GM12878 (cell line): ENCODE measurements around the gene BEST1. TPM values are rescaled to one million over a fixed set of nuclear protein-coding genes. Genes with fewer than 3 reads are reported as not detected.
A peak's percentile ranks its signal among the peaks of the same experiment; 100 is the strongest.

Experiments used
- ATAC-seq: fragments of 200-7000 bp; cut with Tn5 transposase; 3 replicates; pipeline ENCODE4 v1.9.1; 2020; ENCODE audit warnings: mild to moderate bottlenecking, moderate library complexity
- Bru-seq: library from RNA; stranded (reverse); fragments of 400-500 nt; gene quantifications from one replicate; lab custom pipeline; 2021; lab: Mats Ljungman, UMichigan
- BruChase-seq, 2 experiments: library from RNA; stranded (reverse); fragments of 400-500 nt; gene quantifications; one replicate each; lab custom pipeline; 2021; lab: Mats Ljungman, UMichigan
- BruUV-seq: library from RNA; stranded (reverse); fragments of 400-500 nt; replicated peaks from 2 replicates; lab custom pipeline; 2021; lab: Mats Ljungman, UMichigan
- CTCF ChIA-PET: fragments of 300-600 bp; sonication (Branson Sonifier 250); formaldehyde crosslinking; extraction: SDS; loops from one replicate; lab custom pipeline; 2021; ENCODE audit warnings: inconsistent platforms; lab: Yijun Ruan, JAX
- POLR2A ChIA-PET: fragments of 350-600 bp; formaldehyde crosslinking; extraction: SDS; loops from one replicate; lab custom pipeline; 2021; ENCODE audit warnings: inconsistent platforms; lab: Charles Lee
- RAD21 ChIA-PET: fragments of 300-600 bp; sonication (Branson Sonifier 250); formaldehyde crosslinking; loops from one replicate; lab custom pipeline; 2023; ENCODE audit warnings: antibody characterized with exemption; ENCODE audit not compliant: unreplicated experiment; lab: Charles Lee
- SMC1A ChIA-PET: fragments of 300-600 bp; sonication (Branson Sonifier 250); formaldehyde crosslinking; loops from one replicate; lab custom pipeline; 2023; ENCODE audit not compliant: unreplicated experiment, uncharacterized antibody; lab: Charles Lee
- DNase-seq: peaks from one replicate; pipeline ENCODE4 v3.0.0-alpha.2; 2011; ENCODE audit warnings: low read depth, low spot score
- FAIRE-seq: peaks from 3 replicates; lab custom pipeline; 2011; peaks lifted over from hg19 to GRCh38; lab: Jason Lieb, UNC
- H2AFZ ChIP-seq: 2 replicates; pipeline ENCODE4 v1.6.0; 2011; ENCODE audit warnings: low read depth, low read length, control low read depth; ENCODE audit not compliant: control insufficient read depth
- H3K27ac ChIP-seq: 2 replicates; pipeline ENCODE4 v1.5.1; 2011; ENCODE audit warnings: control low read depth; ENCODE audit not compliant: control insufficient read depth, insufficient read depth
- H3K27me3 ChIP-seq, 2 experiments: replicated peaks in 1 of 2; 2 replicates each; pipeline versions ENCODE4 v1.6.0 to v1.6.1; 2011; ENCODE audit warnings: low read length in 1 of 2; ENCODE audit not compliant: control insufficient read depth in 2 of 2, insufficient read depth in 2 of 2
- H3K36me3 ChIP-seq, 2 experiments: 2 replicates each; pipeline ENCODE4 v1.5.1; 2011; ENCODE audit warnings: low read length in 1 of 2; ENCODE audit not compliant: control insufficient read depth in 2 of 2, insufficient read depth in 2 of 2
- H3K4me1 ChIP-seq: 2 replicates; pipeline ENCODE4 v1.6.1; 2011; ENCODE audit warnings: mild to moderate bottlenecking, low read length, moderate library complexity, mixed read lengths; ENCODE audit not compliant: control insufficient read depth, insufficient read depth
- H3K4me2 ChIP-seq: 2 replicates; pipeline ENCODE4 v1.6.0; 2011; ENCODE audit warnings: control low read depth; ENCODE audit not compliant: control insufficient read depth, insufficient read depth
- H3K4me3 ChIP-seq: fragments of 200-600 bp; sonication (generic); 2 replicates; pipeline ENCODE4 v1.5.1; 2016
- H3K79me2 ChIP-seq: 2 replicates; pipeline ENCODE4 v1.6.0; 2011; ENCODE audit warnings: low read length; ENCODE audit not compliant: control insufficient read depth, insufficient read depth
- H3K9ac ChIP-seq: 2 replicates; pipeline ENCODE4 v1.8.0; 2011; ENCODE audit warnings: low read length, control low read depth, mixed read lengths; ENCODE audit not compliant: control insufficient read depth, insufficient read depth
- H3K9me3 ChIP-seq: replicated peaks from 3 replicates; pipeline ENCODE4 v1.5.1; 2011; ENCODE audit warnings: mild to moderate bottlenecking, low read length; ENCODE audit not compliant: control insufficient read depth, insufficient read depth
- H4K20me1 ChIP-seq: 2 replicates; pipeline ENCODE4 v1.6.0; 2011; ENCODE audit not compliant: control insufficient read depth, insufficient read depth
- ATF2 ChIP-seq: IDR thresholded peaks from 2 replicates; pipeline ENCODE4 v1.6.1; 2012; ENCODE audit warnings: low read length, inconsistent platforms
- BHLHE40 ChIP-seq, 2 experiments: fragments of 450-650 bp in 1 of 2; IDR thresholded peaks; 2 replicates each; pipeline ENCODE4 v1.6.1; 2011 to 2017; ENCODE audit warnings: low read depth in 2 of 2, borderline replicate concordance in 1 of 2, improper control_type of control experiment in 1 of 2, low read length in 1 of 2, mild to moderate bottlenecking in 1 of 2
- CBX5 ChIP-seq: sonication (generic); IDR thresholded peaks from 2 replicates; pipeline ENCODE4 v1.6.1; 2016; ENCODE audit warnings: low read depth, moderate library complexity, mild to moderate bottlenecking, inconsistent platforms
- FOXK2 ChIP-seq: fragments of 450-650 bp; IDR thresholded peaks from 2 replicates; pipeline ENCODE4 v1.6.1; 2017; ENCODE audit warnings: mild to moderate bottlenecking, moderate library complexity
- JUND ChIP-seq: IDR thresholded peaks from 2 replicates; pipeline ENCODE4 v1.6.1; 2012; ENCODE audit warnings: low read depth, mild to moderate bottlenecking, low read length, improper control_type of control experiment, moderate library complexity
- PKNOX1 ChIP-seq: fragments of 450-650 bp; IDR thresholded peaks from 2 replicates; pipeline ENCODE4 v1.6.1; 2016; ENCODE audit warnings: mild to moderate bottlenecking
- STAT3 ChIP-seq: IDR thresholded peaks from 2 replicates; pipeline ENCODE4 v1.6.1; 2011; ENCODE audit warnings: low read depth, low read length, improper control_type of control experiment
- TBL1XR1 ChIP-seq: IDR thresholded peaks from 2 replicates; pipeline ENCODE4 v1.6.1; 2012; ENCODE audit warnings: low read depth, low read length, improper control_type of control experiment
- ZBTB4 ChIP-seq: fragments of 450-650 bp; formaldehyde crosslinking; IDR thresholded peaks from 2 replicates; pipeline ENCODE4 v1.4.0; 2022; ENCODE audit warnings: mild to moderate bottlenecking, moderate library complexity
- WGBS: methylation state at CpG from one replicate; pipeline ENCODE4 v1.1.6; 2016; ENCODE audit warnings: low lambda C conversion rate; ENCODE audit not compliant: insufficient replicate concordance, insufficient coverage; ENCODE audit errors: missing lambda C conversion rate; 5-methylcytosine and 5-hydroxymethylcytosine counted together
- in situ Hi-C: fragments of 300-500 bp; cut with MboI; formaldehyde crosslinking; loops from 9 replicates; pipeline ENCODE4 v1.14.3; 2018; ENCODE audit warnings: mixed read lengths
- intact Hi-C: fragments of 100-400 bp; cut with micrococcal nuclease; formaldehyde crosslinking; loops from one replicate; pipeline ENCODE4 v1.14.2; 2022; ENCODE audit not compliant: unreplicated experiment
- long read RNA-seq, 2 experiments: library from polyadenylated mRNA; unstranded; transcript quantifications; one replicate each; pipeline ENCODE4 v2.0.0, GENCODE V29; 2019 to 2020
- polyA minus RNA-seq, 3 experiments: library from RNA; depleted of rRNA, polyadenylated mRNA; stranded (reverse); fragments of >200 nt; gene quantifications; 2 replicates each; pipeline ENCODE4 v1.2.3, GENCODE V29; 2011
- polyA plus RNA-seq, 11 experiments: library from polyadenylated mRNA; depleted of rRNA in 4 of 11; unstranded in 6 of 11; stranded (reverse) in 5 of 11; fragments of >200 nt; fragmentation: Nextera tagmentation in 4 of 11; fragmentation: Illumina TruSeq in 1 of 11; extraction: Ambion mirVana in 4 of 11; extraction: Trizol in 1 of 11; gene quantifications; 1 replicate in 1 of 11; 2 replicates in 10 of 11; pipeline versions ENCODE4 v1.2.1 to v1.2.3, GENCODE V29; 2011 to 2016; ENCODE audit warnings: inconsistent platforms in 2 of 11, missing spikeins in 2 of 11, low read depth in 1 of 11
- total RNA-seq, 4 experiments: library from RNA; depleted of rRNA in 3 of 4; stranded (reverse); fragments of >200 nt in 3 of 4; fragmentation: Illumina TruSeq in 1 of 4; extraction: Trizol in 1 of 4; gene quantifications; 2 replicates each; pipeline versions ENCODE4 v1.2.1 to v1.2.3, GENCODE V29; 2013 to 2021

Gene BEST1
- 0.08 TPM in 1 of 2 replicates, not detected in the other for total RNA-seq (2013; cell fraction: nucleolus; rRNA removed)
- total RNA-seq (2014; rRNA removed) (0.06 TPM in 1 of 2 replicates, not detected in the other), total RNA-seq (2014; rRNA removed; fragmentation: Illumina TruSeq; extraction: Trizol) (0.05 TPM in 1 of 2 replicates, not detected in the other), total RNA-seq (2021) (0.08 and 0.13 TPM in 2 replicates), polyA plus RNA-seq (2011; rRNA removed) (0.12 and 0.15 TPM in 2 replicates), polyA plus RNA-seq (2014; fragmentation: Illumina TruSeq; extraction: Trizol) (0.03 and 0.25 TPM in 2 replicates), polyA plus RNA-seq (2014; fragmentation: Nextera tagmentation; extraction: Ambion mirVana) (under 1 TPM; 0.34 to 0.44 TPM), polyA plus RNA-seq (2014; rRNA removed) (0.05 TPM in 1 of 2 replicates, not detected in the other), polyA plus RNA-seq (2016; fragmentation: Nextera tagmentation; extraction: Ambion mirVana) (1 to 10 TPM; 2.4 to 3.4 TPM), polyA minus RNA-seq (2011; rRNA and poly(A)+ RNA removed) (0.15 TPM in 1 of 2 replicates, not detected in the other), Bru-seq, nascent RNA (percentile 11 among the genes with signal in this experiment), BruChase-seq, experiment 1, labeled RNA remaining after a 6-hour chase (percentile 6 among the genes with signal in this experiment), BruChase-seq, experiment 2, labeled RNA remaining after a 2-hour chase (percentile 13 among the genes with signal in this experiment)
- 1.4 TPM for polyA plus RNA-seq (2011; ENCODE audit: low read depth)
- 0.13 and 0.18 TPM in 2 replicates for polyA plus RNA-seq (2011; cell fraction: cytosol; rRNA removed)
- polyA plus RNA-seq (2011; cell fraction: nucleus; rRNA removed), result 0.38 and 1.1 TPM in 2 replicates
- 1.7 and 2.0 TPM in 2 replicates for polyA plus RNA-seq (2012)
- polyA minus RNA-seq (2011; cell fraction: cytosol; rRNA and poly(A)+ RNA removed), result not detected in 2 replicates
- polyA minus RNA-seq (2011; cell fraction: nucleus; rRNA and poly(A)+ RNA removed), result 0.29 and 0.36 TPM in 2 replicates
- long read RNA-seq, experiment 1, result 0 reads
- long read RNA-seq, experiment 2, result 0 reads

- DNase-seq (no peak), ATAC-seq (no peak), FAIRE-seq (no peak)
- Histone ChIP-seq H3K79me2 (no peaks in the 10 kb centered on the region), H3K36me3 (no peaks in the 10 kb centered on the region), H3K4me2 (no peak within 1 kb of the TSS), H3K9ac (no peak within 1 kb of the TSS), H3K4me1 (no peaks in the 10 kb centered on the region), H4K20me1 (no peaks in the 10 kb centered on the region), H3K9me3 (no peaks in the 10 kb centered on the region), H2AFZ (no peak within 1 kb of the TSS), H3K4me3 (no peak within 1 kb of the TSS), H3K27ac (no peak within 1 kb of the TSS), H3K27me3 (no peaks in the 10 kb centered on the region)
- ChIA-PET SMC1A (interaction anchor here (1.0 to 7.1 kb wide), 3 partner anchors 70 to 153 kb away, joined by 3 to 86 read pairs (median 50); no protein-coding TSS in a partner anchor), CTCF (interaction anchor here (0.8 to 8.2 kb wide), 9 partner anchors 9 to 163 kb away, joined by 3 to 188 read pairs (median 37); partner anchors contain the start of genes FEN1, FTH1 and TMEM258), POLR2A (interaction anchor here (1.2 kb wide), 1 partner anchor 153 kb away, joined by 4 read pairs; no protein-coding TSS in a partner anchor), RAD21 (interaction anchor here (1.0 to 7.3 kb wide), 5 partner anchors 13 to 154 kb away, joined by 3 to 96 read pairs (median 5); no protein-coding TSS in a partner anchor)
- BruUV-seq, result no TSS peak
- intact Hi-C loops (no loop called here), in situ Hi-C loops (no loop called here)
- WGBS, result 55% methylated on average over 8 of the region's 8 CpGs
- TF ChIP-seq BHLHE40 (IDR thresholded peaks at IDR 0.05; ENCODE audit: borderline replicate concordance in 1 of 2, low read depth in 2 of 2, low read length in 1 of 2) (no peak), FOXK2 (no peak), TBL1XR1 (no peak), ATF2 (no peak), PKNOX1 (no peak), STAT3 (no peak), CBX5 (no peak), ZBTB4 (CRISPR knock-in tag) (no peak), JUND (no peak)
Observed at GRCh38 chr11:61950035-61950547, at the start of gene BEST1. Gene BEST1 (plus strand): TSS chr11:61950351. CDS start chr11:61951807, 1,456 bp downstream.
